Measurements from ENCODE around the gene GJA3. TPM values are rescaled to one million over a fixed set of nuclear protein-coding genes. Genes with fewer than 3 reads are reported as not detected.

Gene GJA3
- total and polyA plus RNA-seq, 9 of the 15 experiments (the other 6 are each of a cell fraction or from before 2014, with no cell fraction given), result 0.03 to 0.13 (median 0.04) TPM; not detected in 4

GRCh38 chr13:20102525-20103180 lies 58.2 kb downstream of the GJA3 start:
- Histone ChIP-seq H3K79me2 (ENCODE audit: control insufficient read depth, insufficient read depth, low read length) (no peaks in the 10 kb centered on the region), H3K4me2 (ENCODE audit: insufficient read depth, low read length) (no peak overlapping the region), H3K27me3 (ENCODE audit: control insufficient read depth in 2 of 2, insufficient read depth in 2 of 2, low read length in 2 of 2) (peaks cover 2 to 27% of the 10 kb centered on the region in 2 experiments; a peak in 4 of 5 replicates), H2AFZ (ENCODE audit: low read depth, low read length) (no peak overlapping the region), H3K9me1 (ENCODE audit: control insufficient read depth, insufficient read depth, low read length) (no peaks in the 10 kb centered on the region), H3K9ac (ENCODE audit: insufficient read depth in 1 of 2, low read depth in 2 of 2, low read length in 2 of 2) (no peak overlapping the region), H3K27ac (ENCODE audit: extremely low read depth, low read depth, low read length) (no peak overlapping the region), H3K4me1 (replicated peaks in 1 of 2; ENCODE audit: control insufficient read depth in 2 of 2, insufficient read depth in 2 of 2, low read length in 2 of 2) (no peaks in the 10 kb centered on the region; a peak in 1 of 5 replicates), H4K20me1 (replicated peaks; ENCODE audit: control insufficient read depth, insufficient read depth, low read length) (no peaks in the 10 kb centered on the region; the same call in 1 of the 2 replicates), H3K36me3 (ENCODE audit: control insufficient read depth, insufficient read depth, low read length) (no peaks in the 10 kb centered on the region), H3K4me3 (no peak overlapping the region), H3K9me3 (replicated peaks; ENCODE audit: control insufficient read depth, insufficient read depth, low read depth, low read length) (no peaks in the 10 kb centered on the region)
- in situ Hi-C loops (cut with MboI) (no loop called here), intact Hi-C loops (cut with micrococcal nuclease) (no loop called here)
- POLR2A ChIA-PET, result no interaction called here
- FAIRE-seq, result no peak
- DNase-seq (ENCODE audit: extremely low read depth in 1 of 4, low spot score in 3 of 4), result no peak
- 13% methylated on average over 8 of the region's 9 CpGs for WGBS (ENCODE audit: insufficient coverage, low coverage, missing lambda C conversion rate)
- no peak for TF ChIP-seq ARID1B (IDR thresholded peaks at IDR 0.05)
- no peak for ATAC-seq
- CTCF ChIA-PET (ENCODE audit: low intra/inter-chr PET ratio), result interaction anchor here (0.6 kb wide), 1 partner anchor 1197 kb away, joined by 3 read pairs; no protein-coding TSS in a partner anchor
- no TSS peak for BruUV-seq (replicated peaks)

GRCh38 chr13:20101467-20102316 lies 59.2 kb downstream of the GJA3 start:
- DNase-seq (ENCODE audit: extremely low read depth in 1 of 4, low spot score in 3 of 4), result no peak
- CTCF ChIA-PET (ENCODE audit: low intra/inter-chr PET ratio), result no interaction called here
- in situ Hi-C loops (cut with MboI), result no loop called here
- no peaks in the 10 kb centered on the region for H3K79me2 ChIP-seq (ENCODE audit: control insufficient read depth, insufficient read depth, low read length)
- no peak overlapping the region for H3K4me2 ChIP-seq (ENCODE audit: insufficient read depth, low read length)
- 1% methylated on average over 8 of the region's 8 CpGs for WGBS (ENCODE audit: insufficient coverage, low coverage, missing lambda C conversion rate)
- H3K9ac ChIP-seq (ENCODE audit: insufficient read depth in 1 of 2, low read depth in 2 of 2, low read length in 2 of 2), result no peak overlapping the region
- no peak overlapping the region for H3K4me3 ChIP-seq
- BruUV-seq (replicated peaks), result no TSS peak
- H3K4me1 ChIP-seq (replicated peaks in 1 of 2; ENCODE audit: control insufficient read depth in 2 of 2, insufficient read depth in 2 of 2, low read length in 2 of 2), result no peaks in the 10 kb centered on the region; a peak in 1 of 5 replicates
- H3K27ac ChIP-seq (ENCODE audit: extremely low read depth, low read depth, low read length), result no peak overlapping the region
- no peaks in the 10 kb centered on the region for H3K36me3 ChIP-seq (ENCODE audit: control insufficient read depth, insufficient read depth, low read length)
- H4K20me1 ChIP-seq (replicated peaks; ENCODE audit: control insufficient read depth, insufficient read depth, low read length), result no peaks in the 10 kb centered on the region; the same call in 1 of the 2 replicates
- peaks cover 2 to 27% of the 10 kb centered on the region in 2 experiments; a peak in 4 of 5 replicates for H3K27me3 ChIP-seq (ENCODE audit: control insufficient read depth in 2 of 2, insufficient read depth in 2 of 2, low read length in 2 of 2)
- ATAC-seq, result no peak
- no peak overlapping the region for H2AFZ ChIP-seq (ENCODE audit: low read depth, low read length)
- POLR2A ChIA-PET, result interaction anchor here (0.8 kb wide), 1 partner anchor 57 kb away, joined by 3 read pairs; no protein-coding TSS in a partner anchor
- intact Hi-C loops (cut with micrococcal nuclease), result no loop called here
- no peak for FAIRE-seq
- H3K9me3 ChIP-seq (replicated peaks; ENCODE audit: control insufficient read depth, insufficient read depth, low read depth, low read length), result 0 out of 2 replicates have a peak, but pooled peaks cover 2% of the 10 kb centered on the region
- no peaks in the 10 kb centered on the region for H3K9me1 ChIP-seq (ENCODE audit: control insufficient read depth, insufficient read depth, low read length)
- TF ChIP-seq MEF2A (IDR thresholded peaks at IDR 0.05; ENCODE audit: control insufficient read depth, low read depth, low read length) (no peak), POLR2AphosphoS2 (IDR thresholded peaks at IDR 0.05; ENCODE audit: low read length) (no peak), SAFB2 (IDR thresholded peaks at IDR 0.05; ENCODE audit: borderline replicate concordance, low read depth, low read length, severe bottlenecking) (no peak), BCL6 (CRISPR knock-in tag; IDR thresholded peaks at IDR 0.05) (no peak), FOXO4 (CRISPR knock-in tag; IDR thresholded peaks at IDR 0.05) (no peak), RAD21 (CRISPR knock-in tag; conservative IDR thresholded peaks at IDR 0.05 in 1 of 2, IDR thresholded peaks at IDR 0.05 in 1 of 2) (no peak), CBX8 (IDR thresholded peaks at IDR 0.05; ENCODE audit: borderline replicate concordance, extremely low read depth, low read depth, low read length, poor library complexity, severe bottlenecking) (no peak), ATF2 (CRISPR knock-in tag; IDR thresholded peaks at IDR 0.05) (no peak)
